ENCODE measurements around the gene NOS1AP.

NOS1AP gene

GRCh38 chr1:162107911-162108310, 38.4 kb downstream of the NOS1AP start:
- Histone ChIP-seq H3K27me3 (ENCODE audit: insufficient read depth, low read length, poor library complexity, severe bottlenecking) (no peaks in the 10 kb centered on the region), H3K4me1 (ENCODE audit: insufficient read depth, low read length, poor library complexity, severe bottlenecking) (no peaks in the 10 kb centered on the region), H2AFZ (ENCODE audit: low read length) (no peak overlapping the region), H3K36me3 (ENCODE audit: insufficient read depth, low read length) (no peaks in the 10 kb centered on the region), H3K4me2 (ENCODE audit: low read depth, low read length, poor library complexity, severe bottlenecking) (no peak overlapping the region), H3K9me3 (ENCODE audit: insufficient read depth, low read depth, low read length) (no peaks in the 10 kb centered on the region), H4K20me1 (ENCODE audit: insufficient read depth, low read length, poor library complexity, severe bottlenecking) (no peaks in the 10 kb centered on the region), H3K9ac (ENCODE audit: low read depth, low read length, poor library complexity, severe bottlenecking) (no peak overlapping the region), H3F3A (ENCODE audit: low read depth) (no peaks in the 10 kb centered on the region), H3K4me3 (ENCODE audit: low read length, poor library complexity, severe bottlenecking) (no peak overlapping the region), H3K9me2 (replicated peaks; ENCODE audit: low read depth, low read length) (no peaks in the 10 kb centered on the region), H3K79me2 (ENCODE audit: insufficient read depth, low read length) (no peaks in the 10 kb centered on the region)
- TF ChIP-seq, protein P1, sequence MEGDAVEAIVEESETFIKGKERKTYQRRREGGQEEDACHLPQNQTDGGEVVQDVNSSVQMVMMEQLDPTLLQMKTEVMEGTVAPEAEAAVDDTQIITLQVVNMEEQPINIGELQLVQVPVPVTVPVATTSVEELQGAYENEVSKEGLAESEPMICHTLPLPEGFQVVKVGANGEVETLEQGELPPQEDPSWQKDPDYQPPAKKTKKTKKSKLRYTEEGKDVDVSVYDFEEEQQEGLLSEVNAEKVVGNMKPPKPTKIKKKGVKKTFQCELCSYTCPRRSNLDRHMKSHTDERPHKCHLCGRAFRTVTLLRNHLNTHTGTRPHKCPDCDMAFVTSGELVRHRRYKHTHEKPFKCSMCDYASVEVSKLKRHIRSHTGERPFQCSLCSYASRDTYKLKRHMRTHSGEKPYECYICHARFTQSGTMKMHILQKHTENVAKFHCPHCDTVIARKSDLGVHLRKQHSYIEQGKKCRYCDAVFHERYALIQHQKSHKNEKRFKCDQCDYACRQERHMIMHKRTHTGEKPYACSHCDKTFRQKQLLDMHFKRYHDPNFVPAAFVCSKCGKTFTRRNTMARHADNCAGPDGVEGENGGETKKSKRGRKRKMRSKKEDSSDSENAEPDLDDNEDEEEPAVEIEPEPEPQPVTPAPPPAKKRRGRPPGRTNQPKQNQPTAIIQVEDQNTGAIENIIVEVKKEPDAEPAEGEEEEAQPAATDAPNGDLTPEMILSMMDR (conservative IDR thresholded peaks at IDR 0.05; ENCODE audit: low read length): no peak
- no peak for TF ChIP-seq EZH2phosphoT487 (IDR thresholded peaks at IDR 0.05; ENCODE audit: borderline replicate concordance)

DNA sequence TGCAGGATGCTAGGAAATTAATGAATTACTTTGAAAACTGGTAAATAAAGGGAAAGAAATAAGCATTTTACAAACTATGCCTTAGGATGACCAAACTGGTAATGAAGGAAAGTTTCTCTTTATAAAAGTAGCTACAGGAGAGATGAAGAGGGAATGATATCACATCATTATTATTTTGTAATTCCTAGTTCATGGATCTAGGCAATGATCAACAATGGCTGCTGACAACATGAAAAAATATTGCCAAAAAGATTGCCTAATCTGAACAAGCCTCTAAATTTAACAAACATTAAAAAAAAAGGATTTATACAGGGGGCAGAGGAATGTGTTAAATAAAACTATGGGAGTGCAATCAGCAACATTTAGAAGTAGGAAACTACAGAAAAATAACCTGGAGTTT, 38.9 kb downstream of the NOS1AP start:
- Histone ChIP-seq H2AFZ (ENCODE audit: low read length) (no peak overlapping the region), H3K36me3 (ENCODE audit: insufficient read depth, low read length) (no peaks in the 10 kb centered on the region), H3F3A (ENCODE audit: low read depth) (no peaks in the 10 kb centered on the region), H3K27me3 (ENCODE audit: insufficient read depth, low read length, poor library complexity, severe bottlenecking) (no peaks in the 10 kb centered on the region), H3K9me3 (ENCODE audit: insufficient read depth, low read depth, low read length) (no peaks in the 10 kb centered on the region), H3K79me2 (ENCODE audit: insufficient read depth, low read length) (no peaks in the 10 kb centered on the region), H3K4me3 (ENCODE audit: low read length, poor library complexity, severe bottlenecking) (no peak overlapping the region), H3K9me2 (replicated peaks; ENCODE audit: low read depth, low read length) (no peaks in the 10 kb centered on the region), H3K4me1 (ENCODE audit: insufficient read depth, low read length, poor library complexity, severe bottlenecking) (no peaks in the 10 kb centered on the region), H3K4me2 (ENCODE audit: low read depth, low read length, poor library complexity, severe bottlenecking) (no peak overlapping the region), H4K20me1 (ENCODE audit: insufficient read depth, low read length, poor library complexity, severe bottlenecking) (no peaks in the 10 kb centered on the region), H3K9ac (ENCODE audit: low read depth, low read length, poor library complexity, severe bottlenecking) (no peak overlapping the region)
- no peak for TF ChIP-seq EZH2phosphoT487 (IDR thresholded peaks at IDR 0.05; ENCODE audit: borderline replicate concordance)
- TF ChIP-seq, protein P1 (conservative IDR thresholded peaks at IDR 0.05; ENCODE audit: low read length): no peak

- Histone ChIP-seq H3F3A (ENCODE audit: low read depth) (no peaks in the 10 kb centered on the region), H3K36me3 (ENCODE audit: insufficient read depth, low read length) (no peaks in the 10 kb centered on the region), H3K79me2 (ENCODE audit: insufficient read depth, low read length) (no peaks in the 10 kb centered on the region), H3K27me3 (ENCODE audit: insufficient read depth, low read length, poor library complexity, severe bottlenecking) (no peaks in the 10 kb centered on the region), H2AFZ (ENCODE audit: low read length) (no peak overlapping the region), H3K4me3 (ENCODE audit: low read length, poor library complexity, severe bottlenecking) (no peak overlapping the region), H4K20me1 (ENCODE audit: insufficient read depth, low read length, poor library complexity, severe bottlenecking) (no peaks in the 10 kb centered on the region), H3K9me2 (replicated peaks; ENCODE audit: low read depth, low read length) (no peaks in the 10 kb centered on the region), H3K4me1 (ENCODE audit: insufficient read depth, low read length, poor library complexity, severe bottlenecking) (peaks cover 9% of the 10 kb centered on the region), H3K4me2 (ENCODE audit: low read depth, low read length, poor library complexity, severe bottlenecking) (no peak overlapping the region), H3K9ac (ENCODE audit: low read depth, low read length, poor library complexity, severe bottlenecking) (no peak overlapping the region), H3K9me3 (ENCODE audit: insufficient read depth, low read depth, low read length) (no peaks in the 10 kb centered on the region)
- no peak for TF ChIP-seq EZH2phosphoT487 (IDR thresholded peaks at IDR 0.05; ENCODE audit: borderline replicate concordance)
- TF ChIP-seq, protein P1 (conservative IDR thresholded peaks at IDR 0.05; ENCODE audit: low read length): no peak
Measured at GRCh38 chr1:162110910-162111309, 41.4 kb downstream of the NOS1AP start.
